GM18873 (cell line): ENCODE results near the gene NBPF20.
"Not testable (repeated sequence)": the region's sequence is repeated elsewhere in the genome, so short reads cannot be mapped to it uniquely, and the experiment has no call there.

Experiments used
- ATAC-seq: cut with Tn5 transposase; IDR thresholded peaks from one replicate; pipeline ENCODE4 v1.9.1; 2021; ENCODE audit warnings: mild to moderate bottlenecking, moderate library complexity, moderate number of reproducible peaks; ENCODE audit not compliant: unreplicated experiment, low FRiP score

Gene NBPF20

GRCh38 chr1:145425436-145426029 is at the start of gene NBPF20:
NBPF20 (minus strand) TSS chr1:145425603; CDS start chr1:145405272, 20,331 bp downstream.
- ATAC-seq: peak; percentile 66

GRCh38 chr1:145474837-145475368 is 49.5 kb upstream of the NBPF20 start:
- ATAC-seq: not testable (repeated sequence)

GRCh38 chr1:145472731-145473130 is 47.3 kb upstream of the NBPF20 start:
- not testable (repeated sequence) for ATAC-seq

- ATAC-seq: not testable (repeated sequence)
Observed at GRCh38 chr1:145471365-145471764, 46.0 kb upstream of the NBPF20 start.

GRCh38 chr1:145465405-145466144 is 40.2 kb upstream of the NBPF20 start:
- peak; percentile 92 for ATAC-seq

- not testable (repeated sequence) for ATAC-seq
Observed at GRCh38 chr1:145464708-145465336, 39.4 kb upstream of the NBPF20 start.

GRCh38 chr1:145464017-145464416 is 38.6 kb upstream of the NBPF20 start:
- ATAC-seq: not testable (repeated sequence)

- ATAC-seq: not testable (repeated sequence)
Observed at GRCh38 chr1:145460684-145461083, 35.3 kb upstream of the NBPF20 start.

GRCh38 chr1:145460048-145460447 is 34.6 kb upstream of the NBPF20 start:
- not testable (repeated sequence) for ATAC-seq

GRCh38 chr1:145459591-145459990 is 34.2 kb upstream of the NBPF20 start:
- not testable (repeated sequence) for ATAC-seq

GRCh38 chr1:145459063-145459462 is 33.7 kb upstream of the NBPF20 start:
- not testable (repeated sequence) for ATAC-seq

GRCh38 chr1:145454824-145455177 is 29.4 kb upstream of the NBPF20 start:
- not testable (repeated sequence) for ATAC-seq

- ATAC-seq: not testable (repeated sequence)
Observed at GRCh38 chr1:145453873-145454823, 28.7 kb upstream of the NBPF20 start.

GRCh38 chr1:145452506-145452905 is 27.1 kb upstream of the NBPF20 start:
- not testable (repeated sequence) for ATAC-seq

- not testable (repeated sequence) for ATAC-seq
Observed at GRCh38 chr1:145451914-145452313, 26.5 kb upstream of the NBPF20 start.

GRCh38 chr1:145445219-145445618 is 19.8 kb upstream of the NBPF20 start:
- ATAC-seq: not testable (repeated sequence)

GRCh38 chr1:145442340-145442739 is 16.9 kb upstream of the NBPF20 start:
- ATAC-seq: not testable (repeated sequence)

GRCh38 chr1:145431363-145432256 is 6.2 kb upstream of the NBPF20 start:
- not testable (repeated sequence) for ATAC-seq

GRCh38 chr1:145430830-145431229 is 5.4 kb upstream of the NBPF20 start:
- not testable (repeated sequence) for ATAC-seq
